Hepatocyte (in vitro differentiated cells): ENCODE measurements around the gene DIDO1.

Experiments used
- CTCF ChIP-seq: fragments of 200-600 bp; sonication (generic); IDR thresholded peaks from 2 replicates; pipeline ENCODE4 v1.5.1; 2016; ENCODE audit warnings: antibody characterized with exemption, mild to moderate bottlenecking; ENCODE audit not compliant: poor library complexity
- EZH2 ChIP-seq: fragments of 200-600 bp; sonication (generic); IDR thresholded peaks from 2 replicates; pipeline ENCODE4 v1.6.1; 2016; ENCODE audit warnings: antibody characterized with exemption, mild to moderate bottlenecking, borderline replicate concordance
- EZH2phosphoT487 ChIP-seq: fragments of 200-600 bp; sonication (generic); IDR thresholded peaks from one replicate; pipeline ENCODE4 v1.6.1; 2018; ENCODE audit warnings: antibody characterized with exemption, mild to moderate bottlenecking, low read depth, moderate library complexity; ENCODE audit not compliant: unreplicated experiment, severe bottlenecking

- TF ChIP-seq EZH2 (no peak), CTCF (no peak), EZH2phosphoT487 (no peak)
Measured at GRCh38 chr20:62852841-62853240, 73.5 kb downstream of the DIDO1 start.
